Stimulated activated CD4-positive, alpha-beta T cell treated with anti-CD3 and anti-CD28 coated beads, Interleukin-12 subunit alpha, Interleukin-12 subunit beta, amount 100 ng/mL, for 24 hours (primary cell): ENCODE data around the gene PNN.
"Not testable (repeated sequence)": the region's sequence is repeated elsewhere in the genome, so short reads cannot be mapped to it uniquely, and the experiment has no call there.

Experiments used
- DNase-seq, 2 experiments: peaks; one replicate each; pipeline ENCODE4 v3.0.0-alpha.2; 2020; ENCODE audit warnings: low read depth in 2 of 2

Gene PNN

DNA sequence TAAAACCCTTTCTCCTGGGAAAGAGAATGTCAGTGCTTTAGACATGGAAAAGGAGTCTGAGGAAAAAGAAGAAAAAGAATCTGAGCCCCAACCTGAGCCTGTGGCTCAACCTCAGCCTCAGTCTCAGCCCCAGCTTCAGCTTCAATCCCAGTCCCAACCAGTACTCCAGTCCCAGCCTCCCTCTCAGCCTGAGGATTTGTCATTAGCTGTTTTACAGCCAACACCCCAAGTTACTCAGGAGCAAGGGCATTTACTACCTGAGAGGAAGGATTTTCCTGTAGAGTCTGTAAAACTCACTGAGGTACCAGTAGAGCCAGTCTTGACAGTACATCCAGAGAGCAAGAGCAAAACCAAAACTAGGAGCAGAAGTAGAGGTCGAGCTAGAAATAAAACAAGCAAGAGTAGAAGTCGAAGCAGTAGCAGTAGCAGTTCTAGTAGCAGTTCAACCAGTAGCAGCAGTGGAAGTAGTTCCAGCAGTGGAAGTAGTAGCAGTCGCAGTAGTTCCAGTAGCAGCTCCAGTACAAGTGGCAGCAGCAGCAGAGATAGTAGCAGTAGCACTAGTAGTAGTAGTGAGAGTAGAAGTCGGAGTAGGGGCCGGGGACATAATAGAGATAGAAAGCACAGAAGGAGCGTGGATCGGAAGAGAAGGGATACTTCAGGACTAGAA, 6.1 kb downstream of the PNN start:
- DNase-seq = no peak

DNA sequence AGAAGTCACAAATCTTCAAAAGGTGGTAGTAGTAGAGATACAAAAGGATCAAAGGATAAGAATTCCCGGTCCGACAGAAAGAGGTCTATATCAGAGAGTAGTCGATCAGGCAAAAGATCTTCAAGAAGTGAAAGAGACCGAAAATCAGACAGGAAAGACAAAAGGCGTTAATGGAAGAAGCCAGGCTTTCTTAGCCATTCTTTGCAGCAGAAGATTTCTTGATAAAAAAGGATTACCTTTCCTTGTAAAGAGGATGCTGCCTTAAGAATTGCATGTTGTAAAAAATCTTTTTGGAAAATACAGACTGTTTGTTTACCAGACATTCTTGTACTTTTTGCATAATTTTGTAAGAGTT, 6.6 kb downstream of the PNN start:
- DNase-seq = no peak

DNA sequence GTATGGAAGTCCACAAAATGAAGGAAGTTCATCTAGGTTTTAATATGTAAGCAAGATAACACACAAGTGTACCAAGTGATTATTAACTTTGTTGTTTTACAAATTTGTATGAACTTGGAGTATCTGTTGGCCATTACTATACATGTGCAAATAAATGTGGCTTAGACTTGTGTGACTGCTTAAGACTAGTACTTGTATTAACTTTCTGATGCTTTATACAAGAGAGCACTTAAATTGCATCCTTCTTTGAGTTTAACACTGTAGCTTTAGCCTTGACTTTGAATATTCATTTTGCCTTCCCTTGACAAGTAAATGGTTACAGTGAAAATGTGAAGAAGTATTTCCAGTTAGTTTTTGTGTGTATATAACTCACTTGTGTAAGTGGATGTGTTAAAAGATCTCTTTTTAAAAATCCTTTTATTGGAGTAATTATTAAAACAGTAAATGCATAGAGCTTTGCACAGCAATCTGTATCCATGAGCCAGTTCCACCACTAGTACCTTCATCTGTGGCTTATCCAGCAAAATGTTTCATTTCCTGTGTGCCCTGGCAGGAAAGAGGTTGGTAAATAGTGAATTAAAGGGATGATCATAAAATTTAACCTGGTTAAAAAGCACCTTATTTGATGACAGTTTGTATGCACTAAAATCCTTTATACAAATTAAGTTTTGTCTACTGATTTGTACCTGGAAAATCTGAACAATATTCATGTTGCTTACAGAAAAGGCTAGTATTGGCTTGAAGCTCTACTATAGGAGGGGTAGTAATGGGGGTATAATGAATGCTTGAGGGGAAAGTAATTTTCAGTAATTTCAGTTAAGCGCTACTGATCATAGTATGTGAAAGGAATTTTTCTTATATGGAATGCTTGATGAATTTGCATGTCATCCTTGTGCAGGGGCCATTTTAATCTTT, 8.0 kb downstream of the PNN start:
- DNase-seq = no peak

GRCh38 chr14:39183685-39184003, 8.6 kb downstream of the PNN start:
- not testable (repeated sequence) for DNase-seq

GRCh38 chr14:39184628-39185255, 9.7 kb downstream of the PNN start:
- no peak for DNase-seq

GRCh38 chr14:39185256-39186049, 10.4 kb downstream of the PNN start:
- DNase-seq = no peak

DNA sequence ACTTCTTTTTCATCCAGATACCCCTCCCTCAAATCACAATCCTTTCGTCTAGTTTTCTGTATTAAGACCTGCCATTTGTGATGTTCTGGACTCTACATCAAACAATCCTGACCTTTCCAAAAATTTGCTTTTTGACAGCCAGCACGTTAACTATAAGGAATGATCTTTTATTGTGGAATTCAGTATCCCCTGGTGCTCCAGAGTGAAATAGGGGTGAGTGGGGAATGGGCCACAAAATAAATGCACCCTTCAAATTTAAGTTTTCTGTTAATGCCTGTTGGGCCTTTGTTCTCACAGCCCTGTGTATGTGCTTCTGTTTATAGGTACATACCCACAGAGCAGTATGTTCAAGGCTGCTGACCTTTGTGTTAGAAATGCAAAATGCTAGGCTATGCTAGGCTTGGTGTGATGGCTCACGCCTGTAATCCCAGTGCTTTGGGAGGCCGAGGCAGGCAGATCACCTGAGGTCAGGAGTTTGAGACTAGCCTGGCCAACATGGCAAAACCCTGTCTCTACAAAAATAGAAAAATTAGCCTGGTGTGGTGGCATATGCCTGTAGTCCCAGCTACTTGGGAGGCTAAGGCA, 12.0 kb downstream of the PNN start:
- no peak for DNase-seq

DNA sequence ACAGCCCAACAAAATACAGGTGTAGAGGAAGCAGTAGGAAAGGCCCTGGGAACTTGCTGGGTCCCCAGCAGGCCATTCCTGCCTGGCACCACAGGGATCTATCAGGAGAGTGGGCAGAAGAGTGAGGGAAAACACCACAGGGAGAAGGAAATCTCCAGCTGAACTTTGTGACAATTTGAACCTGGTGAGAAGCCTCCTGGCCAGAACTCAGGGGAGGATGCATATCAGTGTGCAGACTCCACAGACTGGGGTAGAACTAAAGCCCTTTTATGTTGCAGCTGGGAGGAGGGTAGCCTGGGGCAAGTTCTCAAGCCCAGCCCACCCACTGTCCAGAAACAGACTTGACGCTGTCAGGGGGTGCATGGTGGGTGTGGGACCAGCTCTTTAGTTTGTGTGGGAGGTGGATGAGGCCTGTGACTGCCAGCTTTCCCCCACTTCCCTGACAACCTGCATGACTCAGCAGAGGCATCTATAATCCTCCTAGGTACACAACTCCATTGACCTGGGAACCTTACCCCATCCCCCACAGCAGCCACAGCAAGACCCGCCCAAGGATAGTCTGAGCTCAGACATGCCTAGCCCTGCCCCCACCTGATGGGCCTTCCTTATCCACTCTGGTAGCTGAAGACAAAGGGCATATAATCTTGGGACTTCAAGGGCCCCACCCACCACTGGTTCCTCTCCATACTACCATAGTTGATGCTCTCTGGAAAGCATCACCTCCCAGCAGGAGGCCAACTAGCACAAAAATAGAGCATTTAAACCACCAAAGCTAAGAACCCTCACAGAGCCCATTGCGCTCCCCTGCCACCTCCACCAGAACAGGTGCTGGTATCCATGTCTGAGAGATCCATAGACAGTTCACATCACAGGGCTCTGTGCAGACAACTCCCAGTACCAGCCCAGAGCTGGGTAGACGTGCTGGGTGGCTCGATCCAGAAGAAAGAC, 28.9 kb downstream of the PNN start:
- DNase-seq = no peak

DNA sequence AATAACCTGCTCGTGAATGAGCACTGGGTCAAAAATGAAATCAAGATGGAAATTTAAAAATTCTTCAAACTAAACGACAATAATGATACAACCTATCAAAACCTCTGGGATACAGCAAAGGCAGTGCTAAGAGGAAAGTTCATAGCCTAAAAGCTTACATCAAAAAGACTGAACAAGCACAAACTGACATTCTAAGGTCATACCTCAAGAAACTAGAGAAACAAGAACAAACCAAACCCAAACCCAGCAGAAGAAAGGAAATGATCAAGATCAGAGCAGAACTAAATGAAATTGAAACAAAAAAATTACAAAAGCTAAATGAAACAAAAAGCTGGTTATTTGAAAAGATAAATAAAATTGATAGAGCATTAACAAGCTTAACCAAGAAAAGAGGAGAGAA, 32.4 kb downstream of the PNN start:
- not testable (repeated sequence) for DNase-seq

GRCh38 chr14:39211109-39211741, 36.2 kb downstream of the PNN start:
- DNase-seq = no peak

DNA sequence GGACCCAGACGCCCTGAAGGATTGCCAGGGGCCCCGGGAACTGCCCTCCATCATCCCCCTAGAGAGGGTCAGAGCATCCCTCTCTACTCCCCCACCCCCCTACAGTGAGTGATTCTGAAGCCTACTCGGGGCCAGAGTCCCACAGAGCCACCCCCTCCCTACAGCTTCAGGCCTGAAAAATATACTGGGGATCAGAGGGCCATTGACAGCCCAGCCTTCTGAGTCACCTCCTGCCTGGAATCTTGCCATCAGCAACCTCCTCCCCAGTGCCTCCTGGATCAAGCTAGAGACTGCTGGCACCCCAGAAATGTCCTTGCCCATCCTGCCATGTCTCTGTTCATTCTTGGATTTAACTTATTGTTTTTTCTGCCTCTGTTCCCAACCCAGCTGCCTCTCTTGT, 37.0 kb downstream of the PNN start:
- DNase-seq = no peak

GRCh38 chr14:39212693-39213092, 37.6 kb downstream of the PNN start:
- DNase-seq = no peak

DNA sequence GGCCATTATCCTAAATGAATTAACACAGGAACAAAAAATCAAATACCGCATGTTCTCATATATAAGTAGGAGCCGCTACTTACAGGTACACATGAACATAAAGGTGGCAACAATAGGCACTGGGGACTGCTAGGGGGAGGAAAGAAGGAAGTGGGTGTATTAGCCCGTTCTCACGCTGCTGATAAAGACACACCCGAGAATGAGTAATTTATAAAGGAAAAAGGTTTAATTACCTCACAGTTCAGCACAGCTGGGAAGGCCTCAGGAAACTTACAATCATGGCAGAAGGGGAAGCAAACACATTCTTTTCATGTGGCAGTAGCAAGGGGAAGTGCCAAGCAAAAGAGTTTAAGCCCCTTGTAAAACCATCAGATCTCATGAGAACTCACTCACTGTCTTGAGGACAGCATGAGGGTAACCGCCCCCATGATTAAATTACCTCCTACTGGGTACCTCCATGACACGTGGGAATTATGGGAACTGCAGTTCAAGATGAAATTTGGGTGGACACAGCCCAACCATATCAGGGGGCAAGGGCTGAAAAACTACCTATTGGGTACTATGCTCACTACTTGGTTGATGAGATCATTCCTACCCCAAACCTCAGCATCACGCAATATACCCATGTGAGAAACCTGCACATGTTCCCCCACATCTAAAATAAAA, 42.3 kb downstream of the PNN start:
- no peak for DNase-seq

DNA sequence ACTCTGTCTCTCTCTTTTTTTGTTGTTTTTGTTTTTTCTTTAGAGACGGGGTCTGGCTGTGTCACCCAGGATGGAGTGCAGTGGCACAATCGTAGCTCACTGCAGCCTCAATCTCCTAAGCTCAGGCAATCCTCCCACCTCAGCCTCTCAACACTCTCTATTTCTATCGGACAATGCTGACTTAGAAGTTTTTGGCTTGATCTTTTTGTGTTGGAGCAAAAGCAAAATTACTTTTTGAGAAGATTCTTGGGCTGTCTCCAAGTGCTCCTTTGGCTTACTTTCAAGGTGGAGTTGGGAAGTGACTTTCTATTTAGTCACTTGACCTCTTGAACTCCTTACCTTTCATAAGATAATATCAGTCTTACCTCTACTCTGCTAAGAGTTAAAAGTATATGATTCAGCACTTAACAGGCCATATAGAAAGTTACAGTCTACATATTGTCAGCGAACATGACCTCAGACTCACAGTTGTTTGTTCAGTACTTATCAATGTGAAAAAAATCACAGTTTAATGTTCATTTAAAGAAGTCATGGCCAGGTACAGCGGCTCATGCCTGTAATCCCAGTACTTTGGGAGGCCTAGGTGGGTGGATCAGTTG, 43.2 kb downstream of the PNN start:
- DNase-seq = no peak

GRCh38 chr14:39219075-39219499, 44.0 kb downstream of the PNN start:
- DNase-seq = no peak

DNA sequence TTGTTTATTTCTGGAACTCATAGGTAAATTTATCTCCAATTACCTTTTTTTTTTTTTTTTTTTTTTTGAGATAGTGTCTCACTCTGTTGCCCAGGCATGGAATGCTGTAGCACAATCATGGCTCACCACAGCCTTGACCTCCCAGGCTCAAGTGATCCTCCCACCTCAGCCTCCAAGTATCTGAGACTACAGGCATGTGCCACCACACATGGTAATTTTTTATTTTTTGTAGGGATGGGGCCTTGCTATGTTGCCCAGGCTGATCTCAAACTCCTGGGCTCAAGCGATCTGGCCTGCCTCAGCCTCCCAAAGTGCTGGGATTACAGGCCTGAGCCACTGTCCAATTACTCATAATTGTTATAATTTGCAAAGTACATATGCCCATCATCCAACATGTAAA, 45.4 kb downstream of the PNN start:
- DNase-seq = not testable (repeated sequence)

- no peak for DNase-seq
Measured at GRCh38 chr14:39228044-39228443, 53.0 kb downstream of the PNN start.

- no peak for DNase-seq
Measured at GRCh38 chr14:39228509-39229221, 53.6 kb downstream of the PNN start.

- peak; percentile 22 to 46 for DNase-seq
Measured at GRCh38 chr14:39229222-39229543, 54.1 kb downstream of the PNN start.
